GM12878 (cell line): ENCODE data around the gene CRMP1.

Experiments
- CREB1 ChIP-seq: IDR thresholded peaks from 2 replicates; pipeline ENCODE4 v1.6.1; 2012; ENCODE audit warnings: low read depth, mild to moderate bottlenecking, inconsistent platforms
- DPF2 ChIP-seq: fragments of 450-650 bp; IDR thresholded peaks from 2 replicates; pipeline ENCODE4 v1.6.1; 2017; ENCODE audit warnings: mild to moderate bottlenecking
- POLR2A ChIP-seq: IDR thresholded peaks from 2 replicates; pipeline ENCODE4 v1.6.1; 2011; ENCODE audit warnings: low read depth, mild to moderate bottlenecking, low read length
- POLR2AphosphoS5 ChIP-seq: IDR thresholded peaks from 2 replicates; pipeline ENCODE4 v1.6.1; 2011; ENCODE audit warnings: mild to moderate bottlenecking, low read length, inconsistent platforms
- RCOR1 ChIP-seq: conservative IDR thresholded peaks from 2 replicates; pipeline ENCODE4 v1.6.1; 2012; ENCODE audit warnings: low read depth, low read length, improper control_type of control experiment
- TF ChIP-seq, protein P1 (sequence below), 3 experiments: IDR thresholded peaks in 2 of 3; conservative IDR thresholded peaks in 1 of 3; 2 replicates each; pipeline ENCODE4 v1.5.1; 2011; ENCODE audit warnings: low read depth in 3 of 3, low read length in 3 of 3, mild to moderate bottlenecking in 3 of 3, control low read depth in 2 of 3, moderate library complexity in 2 of 3, inconsistent platforms in 1 of 3, mixed read lengths in 1 of 3; ENCODE audit not compliant: control insufficient read depth in 2 of 3, insufficient read depth in 1 of 3; ENCODE audit errors: extremely low read depth in 1 of 3

DNA sequence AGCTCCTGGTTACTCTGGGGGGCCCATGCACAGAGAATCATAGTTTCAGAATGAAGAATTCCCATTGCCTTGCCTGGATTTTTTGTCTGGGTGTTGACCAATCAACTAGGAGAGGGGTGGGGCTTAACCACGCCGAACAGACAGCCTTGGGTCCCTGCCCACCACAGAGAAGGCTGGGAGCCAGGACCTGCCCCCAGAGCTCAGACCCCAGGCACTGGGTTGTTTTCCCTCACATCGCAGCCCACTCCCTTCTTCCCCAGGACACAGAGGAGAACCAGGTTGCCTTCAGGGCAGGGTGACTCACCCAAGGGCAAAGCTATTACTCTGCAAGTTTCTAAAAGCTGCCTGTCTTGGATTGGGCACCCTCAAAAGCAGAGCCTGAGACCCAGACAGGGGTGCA lies 23.3 kb upstream of the CRMP1 start:
- TF ChIP-seq RCOR1 = no peak
- no peak for TF ChIP-seq POLR2A
- TF ChIP-seq, protein P1, sequence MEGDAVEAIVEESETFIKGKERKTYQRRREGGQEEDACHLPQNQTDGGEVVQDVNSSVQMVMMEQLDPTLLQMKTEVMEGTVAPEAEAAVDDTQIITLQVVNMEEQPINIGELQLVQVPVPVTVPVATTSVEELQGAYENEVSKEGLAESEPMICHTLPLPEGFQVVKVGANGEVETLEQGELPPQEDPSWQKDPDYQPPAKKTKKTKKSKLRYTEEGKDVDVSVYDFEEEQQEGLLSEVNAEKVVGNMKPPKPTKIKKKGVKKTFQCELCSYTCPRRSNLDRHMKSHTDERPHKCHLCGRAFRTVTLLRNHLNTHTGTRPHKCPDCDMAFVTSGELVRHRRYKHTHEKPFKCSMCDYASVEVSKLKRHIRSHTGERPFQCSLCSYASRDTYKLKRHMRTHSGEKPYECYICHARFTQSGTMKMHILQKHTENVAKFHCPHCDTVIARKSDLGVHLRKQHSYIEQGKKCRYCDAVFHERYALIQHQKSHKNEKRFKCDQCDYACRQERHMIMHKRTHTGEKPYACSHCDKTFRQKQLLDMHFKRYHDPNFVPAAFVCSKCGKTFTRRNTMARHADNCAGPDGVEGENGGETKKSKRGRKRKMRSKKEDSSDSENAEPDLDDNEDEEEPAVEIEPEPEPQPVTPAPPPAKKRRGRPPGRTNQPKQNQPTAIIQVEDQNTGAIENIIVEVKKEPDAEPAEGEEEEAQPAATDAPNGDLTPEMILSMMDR (IDR thresholded peaks at IDR 0.05 in 2 of 3, conservative IDR thresholded peaks at IDR 0.05 in 1 of 3; ENCODE audit: control insufficient read depth in 2 of 3, extremely low read depth in 1 of 3, insufficient read depth in 1 of 3, low read depth in 3 of 3, low read length in 3 of 3) = no peak
- TF ChIP-seq DPF2 = no peak
- TF ChIP-seq CREB1 = no peak
- no peak for TF ChIP-seq POLR2AphosphoS5
